Activated CD8-positive, alpha-beta T cell treated with anti-CD3 and anti-CD28 coated beads, Interleukin-2, amount 10 ng/mL, durations not matched to agents 7 days and 5 days (primary cell): ENCODE measurements around the gene AMBRA1. TPM values are rescaled to one million over a fixed set of nuclear protein-coding genes. Genes with fewer than 3 reads are reported as not detected.
A peak's percentile ranks its signal among the peaks of the same experiment; 100 is the strongest.

Source experiments
- ATAC-seq: fragments of 150-1000 bp; cut with Tn5 transposase; one replicate; pipeline ENCODE4 v1.10.0; 2021; ENCODE audit warnings: moderate library complexity
- CTCF ChIA-PET: fragments of 350-600 bp; sonication (Branson Sonifier 250); formaldehyde crosslinking; loops from one replicate; lab custom pipeline; 2021; ENCODE audit warnings: antibody characterized with exemption; lab: Charles Lee
- POLR2A ChIA-PET: fragments of 350-600 bp; sonication (Branson Sonifier 250); formaldehyde crosslinking; loops from one replicate; lab custom pipeline; 2021; ENCODE audit warnings: antibody characterized with exemption; lab: Charles Lee
- DNase-seq: peaks from one replicate; pipeline ENCODE4 v3.0.0-alpha.2; 2020
- H3K27ac Mint-ChIP-seq: one replicate; pipeline ENCODE4 v1.8.0; 2021; ENCODE audit warnings: mild to moderate bottlenecking, mixed read lengths
- H3K27me3 Mint-ChIP-seq: one replicate; pipeline ENCODE4 v1.8.0; 2021; ENCODE audit warnings: low read depth, mixed read lengths
- H3K36me3 Mint-ChIP-seq: one replicate; pipeline ENCODE4 v1.8.0; 2021; ENCODE audit warnings: low read depth, mixed read lengths
- H3K4me1 Mint-ChIP-seq: one replicate; pipeline ENCODE4 v1.8.0; 2021; ENCODE audit warnings: low read depth, mixed read lengths
- H3K4me3 Mint-ChIP-seq: one replicate; pipeline ENCODE4 v1.8.0; 2021; ENCODE audit warnings: mild to moderate bottlenecking, mixed read lengths
- H3K9me3 Mint-ChIP-seq: one replicate; pipeline ENCODE4 v1.8.0; 2022; ENCODE audit warnings: mixed read lengths; ENCODE audit not compliant: insufficient read depth
- total RNA-seq, 2 experiments: library from RNA; stranded (reverse); gene quantifications; one replicate each; pipeline ENCODE4 v1.2.3, GENCODE V29; 2021

AMBRA1 gene
- total RNA-seq, 2 experiments from 2014 or later = 34.0 to 35.1 TPM

DNA sequence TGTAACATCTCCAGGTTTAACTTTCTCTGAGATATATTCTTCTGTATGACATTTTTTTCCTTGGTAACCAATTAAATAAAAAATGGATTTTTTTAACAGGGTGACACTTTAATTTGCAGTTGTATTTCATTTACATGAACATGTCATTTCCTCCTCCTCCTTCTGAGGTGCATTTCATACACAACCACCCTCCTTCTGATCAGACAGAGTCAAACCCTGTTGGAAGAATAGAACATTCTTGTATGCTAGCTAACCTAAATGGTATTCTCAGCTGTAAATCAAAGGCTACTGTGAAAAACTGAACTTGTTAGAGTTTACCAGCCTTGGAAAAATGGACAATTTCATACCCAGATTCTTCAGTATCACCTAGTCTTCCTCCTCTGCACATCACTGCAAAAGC, 149.5 kb downstream of the AMBRA1 start:
- Mint-ChIP-seq H3K27me3 (no peaks in the 10 kb centered on the region), H3K4me3 (no peak overlapping the region), H3K36me3 (peaks cover 23% of the 10 kb centered on the region), H3K9me3 (no peaks in the 10 kb centered on the region), H3K4me1 (peaks cover 4% of the 10 kb centered on the region), H3K27ac (no peak overlapping the region)
- no peak for ATAC-seq
- no peak for DNase-seq
- CTCF ChIA-PET = no interaction called here
- POLR2A ChIA-PET = no interaction called here

GRCh38 chr11:46438211-46438610, 155.6 kb downstream of the AMBRA1 start:
- CTCF ChIA-PET = interaction anchor here (1.0 to 1.7 kb wide), 2 partner anchors 12 to 91 kb away, joined by 3 to 4 read pairs; no protein-coding TSS in a partner anchor
- Mint-ChIP-seq H3K36me3 (peaks cover 28% of the 10 kb centered on the region), H3K9me3 (no peaks in the 10 kb centered on the region), H3K4me1 (no peaks in the 10 kb centered on the region), H3K4me3 (no peak overlapping the region), H3K27ac (no peak overlapping the region), H3K27me3 (no peaks in the 10 kb centered on the region)
- ATAC-seq (no peak), DNase-seq (no peak)
- POLR2A ChIA-PET = interaction anchor here (1.2 kb wide), 1 partner anchor 375 kb away, joined by 3 read pairs; no protein-coding TSS in a partner anchor

DNA sequence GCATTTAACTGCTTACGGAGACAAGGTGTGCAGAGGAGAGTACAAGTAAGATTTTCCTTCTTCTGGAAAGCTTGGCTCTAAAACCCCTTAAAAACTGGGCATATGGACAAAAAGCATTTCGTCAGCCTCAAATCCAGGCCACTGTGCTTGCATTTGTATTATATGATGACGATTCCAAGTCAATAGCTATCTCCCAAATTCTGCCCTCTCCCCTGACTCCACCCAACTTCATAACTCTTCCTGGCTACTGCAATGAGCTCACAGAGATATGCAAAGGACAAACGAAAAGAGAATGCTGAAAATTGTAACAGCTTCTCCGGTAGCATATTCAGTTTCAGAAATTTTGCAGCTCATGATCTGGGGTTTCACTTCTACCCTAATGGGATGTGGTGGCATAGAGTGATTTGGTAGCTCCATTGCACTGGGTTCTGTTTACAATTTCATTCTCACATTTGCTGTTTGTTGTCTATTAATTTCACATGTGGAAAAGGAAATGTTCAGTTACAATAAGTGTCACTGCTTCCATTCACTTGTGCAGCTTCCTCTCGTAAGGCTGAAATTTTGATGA, 156.6 kb downstream of the AMBRA1 start:
- ATAC-seq = no peak
- Mint-ChIP-seq H3K27ac (no peak overlapping the region), H3K4me1 (no peaks in the 10 kb centered on the region), H3K9me3 (no peaks in the 10 kb centered on the region), H3K36me3 (peaks cover 23% of the 10 kb centered on the region), H3K4me3 (no peak overlapping the region), H3K27me3 (no peaks in the 10 kb centered on the region)
- ChIA-PET CTCF (interaction anchor here (0.9 to 1.7 kb wide), 4 partner anchors 9 to 92 kb away, joined by 3 to 4 read pairs (median 4); no protein-coding TSS in a partner anchor), POLR2A (no interaction called here)
- no peak for DNase-seq

DNA sequence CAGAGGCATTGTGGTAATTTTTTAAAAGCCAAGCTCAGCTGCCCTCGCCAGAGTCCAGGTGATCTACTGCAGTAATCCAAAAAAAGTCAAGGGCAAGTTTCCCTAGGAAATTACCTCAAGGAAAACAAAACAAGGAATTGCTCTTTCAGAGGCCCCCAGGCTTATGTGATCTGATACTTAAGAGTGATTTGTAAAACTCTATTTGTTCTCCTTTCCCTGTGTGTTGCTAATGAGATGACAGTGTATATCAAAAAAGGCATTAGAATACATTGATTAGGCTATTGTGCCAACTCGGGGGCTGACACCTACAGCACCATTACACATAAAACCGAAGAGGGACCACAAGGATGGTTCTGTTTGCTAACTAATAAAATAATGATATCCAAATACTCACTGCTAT, 157.7 kb downstream of the AMBRA1 start:
- ATAC-seq (no peak), DNase-seq (no peak)
- no peaks in the 10 kb centered on the region for H3K4me1 Mint-ChIP-seq
- no peak overlapping the region for H3K4me3 Mint-ChIP-seq
- peaks cover 26% of the 10 kb centered on the region for H3K36me3 Mint-ChIP-seq
- H3K27ac Mint-ChIP-seq = no peak overlapping the region
- CTCF ChIA-PET = interaction anchor here (1.2 to 1.4 kb wide), 2 partner anchors 22 to 128 kb away, joined by 4 read pairs; no protein-coding TSS in a partner anchor
- POLR2A ChIA-PET = no interaction called here
- H3K27me3 Mint-ChIP-seq = no peaks in the 10 kb centered on the region
- no peaks in the 10 kb centered on the region for H3K9me3 Mint-ChIP-seq

DNA sequence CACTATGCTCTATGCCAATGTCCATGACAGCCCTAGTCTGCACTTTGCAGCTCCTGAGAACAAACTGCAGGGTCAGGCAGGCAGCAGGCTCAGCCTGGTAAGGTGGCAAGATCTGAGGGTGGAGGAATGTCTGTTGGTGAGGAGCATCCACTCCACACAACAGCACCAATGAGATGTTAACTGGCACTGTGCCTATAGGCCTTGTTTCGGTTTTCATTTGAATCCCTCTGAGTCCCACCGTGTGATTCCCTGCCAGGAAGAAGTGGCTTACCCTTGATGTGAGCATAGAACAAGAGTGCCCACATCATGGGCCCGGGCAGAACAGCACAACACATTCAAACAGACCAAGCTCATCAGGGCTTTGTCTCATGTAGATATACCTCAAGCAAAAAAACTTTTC, 158.1 kb downstream of the AMBRA1 start:
- Mint-ChIP-seq H3K27ac (no peak overlapping the region), H3K4me3 (no peak overlapping the region), H3K27me3 (no peaks in the 10 kb centered on the region), H3K36me3 (peaks cover 23% of the 10 kb centered on the region), H3K9me3 (no peaks in the 10 kb centered on the region), H3K4me1 (no peaks in the 10 kb centered on the region)
- ChIA-PET CTCF (interaction anchor here (1.2 to 1.4 kb wide), 2 partner anchors 22 to 128 kb away, joined by 4 read pairs; no protein-coding TSS in a partner anchor), POLR2A (no interaction called here)
- no peak for ATAC-seq
- no peak for DNase-seq

DNA sequence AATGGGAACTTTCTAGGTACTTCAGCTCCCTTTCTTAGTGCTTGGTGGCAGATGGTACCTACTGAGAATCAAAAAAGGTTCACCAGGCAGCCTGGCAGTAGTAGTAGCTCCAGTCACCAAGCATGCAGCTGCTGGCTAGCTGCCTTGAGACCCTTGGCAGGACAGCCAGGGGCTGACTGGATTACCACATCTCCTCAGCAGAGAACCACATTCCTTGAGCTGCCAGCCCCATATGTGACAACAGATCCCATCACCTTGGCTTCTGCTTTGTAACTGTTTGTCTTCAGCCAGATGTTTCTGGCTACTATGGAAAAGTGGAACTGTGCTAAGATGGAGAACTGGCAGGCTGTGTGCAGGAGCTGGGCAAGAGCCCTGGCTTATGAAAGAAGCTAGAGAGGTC, 162.6 kb downstream of the AMBRA1 start:
- DNase-seq = no peak
- no peaks in the 10 kb centered on the region for H3K27me3 Mint-ChIP-seq
- no peak for ATAC-seq
- ChIA-PET CTCF (no interaction called here), POLR2A (interaction anchor here (0.6 kb wide), 1 partner anchor 367 kb away, joined by 3 read pairs; no protein-coding TSS in a partner anchor)
- H3K4me1 Mint-ChIP-seq = no peaks in the 10 kb centered on the region
- H3K4me3 Mint-ChIP-seq = no peak overlapping the region
- peaks cover 26% of the 10 kb centered on the region for H3K36me3 Mint-ChIP-seq
- no peak overlapping the region for H3K27ac Mint-ChIP-seq
- H3K9me3 Mint-ChIP-seq = no peaks in the 10 kb centered on the region

GRCh38 chr11:46429717-46430116, 164.1 kb downstream of the AMBRA1 start:
- Mint-ChIP-seq H3K4me1 (no peaks in the 10 kb centered on the region), H3K9me3 (no peaks in the 10 kb centered on the region), H3K27ac (no peak overlapping the region), H3K36me3 (peaks cover 23% of the 10 kb centered on the region), H3K4me3 (no peak overlapping the region), H3K27me3 (no peaks in the 10 kb centered on the region)
- no peak for ATAC-seq
- POLR2A ChIA-PET = no interaction called here
- no peak for DNase-seq
- CTCF ChIA-PET = no interaction called here

DNA sequence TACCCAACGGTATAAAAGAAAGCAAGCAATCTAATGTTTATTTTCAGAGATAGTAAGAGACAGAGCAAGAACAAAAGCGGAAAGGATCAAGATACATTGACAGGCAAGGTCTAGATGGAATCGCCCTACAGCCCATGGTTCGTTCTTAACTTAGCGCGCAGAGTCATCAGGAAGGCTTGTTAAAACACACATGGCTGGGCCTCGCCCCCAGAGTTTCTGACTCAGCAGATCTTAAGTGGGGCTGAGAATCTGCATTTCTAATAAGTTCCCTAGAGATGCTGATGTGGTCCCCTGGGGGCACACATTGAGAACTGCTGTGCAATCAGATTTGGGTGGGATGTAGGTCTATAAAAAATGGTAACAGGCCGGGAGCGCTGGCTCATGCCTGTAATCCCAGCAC, 166.5 kb downstream of the AMBRA1 start:
- ChIA-PET POLR2A (no interaction called here), CTCF (no interaction called here)
- Mint-ChIP-seq H3K27ac (no peak overlapping the region), H3K36me3 (peaks cover 11% of the 10 kb centered on the region), H3K4me1 (no peaks in the 10 kb centered on the region), H3K9me3 (no peaks in the 10 kb centered on the region), H3K27me3 (no peaks in the 10 kb centered on the region), H3K4me3 (no peak overlapping the region)
- ATAC-seq (no peak), DNase-seq (no peak)

DNA sequence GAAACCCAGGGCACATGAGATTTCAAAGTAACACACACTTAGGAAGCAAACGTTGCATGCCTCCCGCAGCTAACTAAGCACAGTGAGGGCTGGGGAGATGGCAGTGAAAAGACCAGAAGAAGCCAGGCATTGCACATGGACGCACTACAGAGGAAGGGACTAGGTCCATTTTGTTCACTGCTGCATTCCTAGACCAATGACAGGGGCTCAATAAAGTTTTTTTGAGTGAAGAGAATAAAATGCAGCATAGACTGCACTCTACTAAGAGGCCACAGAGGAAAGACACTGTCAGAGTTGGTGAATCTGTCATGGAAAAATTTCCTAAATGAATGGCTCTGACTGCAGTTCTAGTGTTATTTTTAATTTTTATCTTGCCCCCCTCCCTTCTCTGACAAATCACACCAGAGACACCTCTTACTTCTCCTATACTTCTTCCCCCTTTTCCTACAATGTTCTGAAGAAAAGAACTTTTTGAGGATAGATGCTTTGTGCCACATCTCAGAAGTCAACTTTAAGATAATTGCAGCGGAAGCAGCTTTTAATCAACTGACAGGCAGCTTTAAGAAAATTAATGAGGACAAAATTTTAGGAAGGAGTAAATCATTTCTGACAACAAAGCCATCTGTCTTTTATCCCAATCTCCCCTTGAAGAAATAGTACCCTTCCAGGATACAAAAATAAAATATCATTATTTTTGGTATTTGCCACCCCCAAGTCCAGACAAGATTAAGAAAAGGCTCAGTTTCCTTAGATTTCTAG, 167.4 kb downstream of the AMBRA1 start:
- ChIA-PET POLR2A (no interaction called here), CTCF (no interaction called here)
- H3K36me3 Mint-ChIP-seq = peaks cover 8% of the 10 kb centered on the region

DNA sequence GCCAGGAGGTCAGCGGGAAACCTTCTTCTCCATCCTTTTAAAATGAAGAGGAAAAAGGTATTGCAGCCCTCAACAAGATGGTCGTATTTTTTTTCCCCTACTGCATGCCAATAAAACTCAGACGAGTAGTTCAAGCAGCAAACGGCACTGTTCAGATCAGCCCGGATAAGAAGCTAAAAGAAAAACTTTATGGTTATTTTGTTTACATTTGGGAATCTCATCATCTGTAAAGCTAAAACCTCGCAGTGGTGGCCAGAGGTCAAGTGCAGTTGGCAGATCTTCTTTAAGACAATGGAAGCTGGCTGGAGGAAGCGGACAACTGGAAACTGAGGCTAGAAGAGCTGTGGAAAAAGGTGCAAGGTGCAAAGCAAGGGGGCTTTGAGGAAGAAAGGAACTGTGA, 171.2 kb downstream of the AMBRA1 start:
- Mint-ChIP-seq H3K4me3 (no peak overlapping the region), H3K36me3 (peaks cover 8% of the 10 kb centered on the region), H3K4me1 (no peaks in the 10 kb centered on the region), H3K27ac (no peak overlapping the region), H3K9me3 (no peaks in the 10 kb centered on the region), H3K27me3 (no peaks in the 10 kb centered on the region)
- ChIA-PET CTCF (no interaction called here), POLR2A (no interaction called here)
- ATAC-seq = no peak
- DNase-seq = no peak

More for the DNA sequence above, 167.4 kb downstream of the AMBRA1 start:
- Mint-ChIP-seq H3K4me3 (no peak overlapping the region), H3K9me3 (no peaks in the 10 kb centered on the region), H3K4me1 (no peaks in the 10 kb centered on the region), H3K27me3 (no peaks in the 10 kb centered on the region), H3K27ac (no peak overlapping the region)
- DNase-seq (no peak), ATAC-seq (no peak)

- no peak for DNase-seq
- Mint-ChIP-seq H3K27ac (no peak overlapping the region), H3K4me1 (no peaks in the 10 kb centered on the region), H3K9me3 (no peaks in the 10 kb centered on the region), H3K4me3 (no peak overlapping the region), H3K36me3 (peaks cover 15% of the 10 kb centered on the region), H3K27me3 (no peaks in the 10 kb centered on the region)
- ATAC-seq = no peak
- POLR2A ChIA-PET = interaction anchor here (0.7 kb wide), 1 partner anchor 82 kb away, joined by 3 read pairs; no protein-coding TSS in a partner anchor
- CTCF ChIA-PET = no interaction called here
Measured at GRCh38 chr11:46421257-46421880, 172.5 kb downstream of the AMBRA1 start.

DNA sequence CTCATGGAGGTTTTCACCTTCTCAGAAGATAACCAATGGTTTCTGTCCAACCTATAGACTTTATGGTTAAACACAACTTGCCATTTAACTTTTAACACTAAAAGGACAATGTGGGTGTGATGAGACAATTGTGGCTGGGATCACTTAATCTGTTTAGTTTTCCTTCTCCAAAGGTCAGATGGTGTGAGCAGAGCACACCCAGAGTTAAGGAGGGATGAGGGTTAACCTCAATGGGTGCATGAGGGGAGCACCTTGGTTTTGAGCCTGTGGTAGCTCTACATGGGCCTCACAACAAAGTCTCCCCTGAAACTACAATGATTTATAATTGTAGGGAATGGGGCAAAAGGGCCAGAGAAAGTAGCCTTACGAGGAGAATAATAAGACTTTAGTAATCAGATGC, 173.3 kb downstream of the AMBRA1 start:
- CTCF ChIA-PET = no interaction called here
- Mint-ChIP-seq H3K4me1 (no peaks in the 10 kb centered on the region), H3K36me3 (peaks cover 21% of the 10 kb centered on the region), H3K27ac (peak overlapping the region; percentile 6), H3K27me3 (no peaks in the 10 kb centered on the region), H3K4me3 (no peak overlapping the region), H3K9me3 (no peaks in the 10 kb centered on the region)
- ATAC-seq (no peak), DNase-seq (no peak)
- POLR2A ChIA-PET = interaction anchor here (0.7 kb wide), 1 partner anchor 82 kb away, joined by 3 read pairs; no protein-coding TSS in a partner anchor
